GM12878 (cell line): Measurements from ENCODE around the gene ADAMTS1. TPM values are rescaled to one million over a fixed set of nuclear protein-coding genes. Genes with fewer than 3 reads are reported as not detected.

ENCODE experiments used
- ATAC-seq: fragments of 200-7000 bp; cut with Tn5 transposase; 3 replicates; pipeline ENCODE4 v1.9.1; 2020; ENCODE audit warnings: mild to moderate bottlenecking, moderate library complexity
- BruUV-seq: library from RNA; stranded (reverse); fragments of 400-500 nt; replicated peaks from 2 replicates; lab custom pipeline; 2021; lab: Mats Ljungman, UMichigan
- CTCF ChIA-PET: fragments of 300-600 bp; sonication (Branson Sonifier 250); formaldehyde crosslinking; extraction: SDS; loops from one replicate; lab custom pipeline; 2021; ENCODE audit warnings: inconsistent platforms; lab: Yijun Ruan, JAX
- POLR2A ChIA-PET: fragments of 350-600 bp; formaldehyde crosslinking; extraction: SDS; loops from one replicate; lab custom pipeline; 2021; ENCODE audit warnings: inconsistent platforms; lab: Charles Lee
- RAD21 ChIA-PET: fragments of 300-600 bp; sonication (Branson Sonifier 250); formaldehyde crosslinking; loops from one replicate; lab custom pipeline; 2023; ENCODE audit warnings: antibody characterized with exemption; ENCODE audit not compliant: unreplicated experiment; lab: Charles Lee
- SMC1A ChIA-PET: fragments of 300-600 bp; sonication (Branson Sonifier 250); formaldehyde crosslinking; loops from one replicate; lab custom pipeline; 2023; ENCODE audit not compliant: unreplicated experiment, uncharacterized antibody; lab: Charles Lee
- DNase-seq: peaks from one replicate; pipeline ENCODE4 v3.0.0-alpha.2; 2011; ENCODE audit warnings: low read depth, low spot score
- FAIRE-seq: peaks from 3 replicates; lab custom pipeline; 2011; peaks lifted over from hg19 to GRCh38; lab: Jason Lieb, UNC
- H2AFZ ChIP-seq: 2 replicates; pipeline ENCODE4 v1.6.0; 2011; ENCODE audit warnings: low read depth, low read length, control low read depth; ENCODE audit not compliant: control insufficient read depth
- H3K27ac ChIP-seq: 2 replicates; pipeline ENCODE4 v1.5.1; 2011; ENCODE audit warnings: control low read depth; ENCODE audit not compliant: control insufficient read depth, insufficient read depth
- H3K27me3 ChIP-seq, 2 experiments: replicated peaks in 1 of 2; 2 replicates each; pipeline versions ENCODE4 v1.6.0 to v1.6.1; 2011; ENCODE audit warnings: low read length in 1 of 2; ENCODE audit not compliant: control insufficient read depth in 2 of 2, insufficient read depth in 2 of 2
- H3K36me3 ChIP-seq, 2 experiments: 2 replicates each; pipeline ENCODE4 v1.5.1; 2011; ENCODE audit warnings: low read length in 1 of 2; ENCODE audit not compliant: control insufficient read depth in 2 of 2, insufficient read depth in 2 of 2
- H3K4me1 ChIP-seq: 2 replicates; pipeline ENCODE4 v1.6.1; 2011; ENCODE audit warnings: mild to moderate bottlenecking, low read length, moderate library complexity, mixed read lengths; ENCODE audit not compliant: control insufficient read depth, insufficient read depth
- H3K4me2 ChIP-seq: 2 replicates; pipeline ENCODE4 v1.6.0; 2011; ENCODE audit warnings: control low read depth; ENCODE audit not compliant: control insufficient read depth, insufficient read depth
- H3K4me3 ChIP-seq: fragments of 200-600 bp; sonication (generic); 2 replicates; pipeline ENCODE4 v1.5.1; 2016
- H3K79me2 ChIP-seq: 2 replicates; pipeline ENCODE4 v1.6.0; 2011; ENCODE audit warnings: low read length; ENCODE audit not compliant: control insufficient read depth, insufficient read depth
- H3K9ac ChIP-seq: 2 replicates; pipeline ENCODE4 v1.8.0; 2011; ENCODE audit warnings: low read length, control low read depth, mixed read lengths; ENCODE audit not compliant: control insufficient read depth, insufficient read depth
- H3K9me3 ChIP-seq: replicated peaks from 3 replicates; pipeline ENCODE4 v1.5.1; 2011; ENCODE audit warnings: mild to moderate bottlenecking, low read length; ENCODE audit not compliant: control insufficient read depth, insufficient read depth
- H4K20me1 ChIP-seq: 2 replicates; pipeline ENCODE4 v1.6.0; 2011; ENCODE audit not compliant: control insufficient read depth, insufficient read depth
- ATF7 ChIP-seq: fragments of 450-650 bp; IDR thresholded peaks from 2 replicates; pipeline ENCODE4 v1.6.1; 2016; ENCODE audit warnings: low read depth, mild to moderate bottlenecking
- BMI1 ChIP-seq: fragments of 450-650 bp; IDR thresholded peaks from 2 replicates; pipeline ENCODE4 v1.6.1; 2016; ENCODE audit warnings: mild to moderate bottlenecking, moderate library complexity, borderline replicate concordance
- CBX5 ChIP-seq: sonication (generic); IDR thresholded peaks from 2 replicates; pipeline ENCODE4 v1.6.1; 2016; ENCODE audit warnings: low read depth, moderate library complexity, mild to moderate bottlenecking, inconsistent platforms
- CREM ChIP-seq: IDR thresholded peaks from 2 replicates; pipeline ENCODE4 v1.6.1; 2014; ENCODE audit warnings: antibody characterized with exemption, low read depth
- NFXL1 ChIP-seq: fragments of 450-650 bp; IDR thresholded peaks from 2 replicates; pipeline ENCODE4 v1.6.1; 2017; ENCODE audit warnings: antibody characterized with exemption, mild to moderate bottlenecking, borderline replicate concordance
- RCOR1 ChIP-seq: conservative IDR thresholded peaks from 2 replicates; pipeline ENCODE4 v1.6.1; 2012; ENCODE audit warnings: low read depth, low read length, improper control_type of control experiment
- SPI1 ChIP-seq: IDR thresholded peaks from 2 replicates; pipeline ENCODE4 v1.6.1; 2011; ENCODE audit warnings: low read depth, mild to moderate bottlenecking, low read length, moderate library complexity, borderline replicate concordance; ENCODE audit not compliant: insufficient read depth
- SRF ChIP-seq, 2 experiments: IDR thresholded peaks; 2 replicates each; pipeline ENCODE4 v1.6.1; 2011; ENCODE audit warnings: low read depth in 2 of 2, low read length in 2 of 2, mild to moderate bottlenecking in 1 of 2, moderate library complexity in 1 of 2
- TAF1 ChIP-seq: IDR thresholded peaks from 2 replicates; pipeline ENCODE4 v1.6.1; 2011; ENCODE audit warnings: mild to moderate bottlenecking, low read depth, low read length, borderline replicate concordance
- TBL1XR1 ChIP-seq: IDR thresholded peaks from 2 replicates; pipeline ENCODE4 v1.6.1; 2012; ENCODE audit warnings: low read depth, low read length, improper control_type of control experiment
- WGBS: methylation state at CpG from one replicate; pipeline ENCODE4 v1.1.6; 2016; ENCODE audit warnings: low lambda C conversion rate; ENCODE audit not compliant: insufficient replicate concordance, insufficient coverage; ENCODE audit errors: missing lambda C conversion rate; 5-methylcytosine and 5-hydroxymethylcytosine counted together
- in situ Hi-C: fragments of 300-500 bp; cut with MboI; formaldehyde crosslinking; loops from 9 replicates; pipeline ENCODE4 v1.14.3; 2018; ENCODE audit warnings: mixed read lengths
- intact Hi-C: fragments of 100-400 bp; cut with micrococcal nuclease; formaldehyde crosslinking; loops from one replicate; pipeline ENCODE4 v1.14.2; 2022; ENCODE audit not compliant: unreplicated experiment
- polyA plus RNA-seq, 11 experiments: library from polyadenylated mRNA; depleted of rRNA in 4 of 11; unstranded in 6 of 11; stranded (reverse) in 5 of 11; fragments of >200 nt; fragmentation: Nextera tagmentation in 4 of 11; fragmentation: Illumina TruSeq in 1 of 11; extraction: Ambion mirVana in 4 of 11; extraction: Trizol in 1 of 11; gene quantifications; 1 replicate in 1 of 11; 2 replicates in 10 of 11; pipeline versions ENCODE4 v1.2.1 to v1.2.3, GENCODE V29; 2011 to 2016; ENCODE audit warnings: inconsistent platforms in 2 of 11, missing spikeins in 2 of 11, low read depth in 1 of 11
- total RNA-seq, 4 experiments: library from RNA; depleted of rRNA in 3 of 4; stranded (reverse); fragments of >200 nt in 3 of 4; fragmentation: Illumina TruSeq in 1 of 4; extraction: Trizol in 1 of 4; gene quantifications; 2 replicates each; pipeline versions ENCODE4 v1.2.1 to v1.2.3, GENCODE V29; 2013 to 2021
- TF ChIP-seq, protein P1 (sequence below): fragments of 450-650 bp; IDR thresholded peaks from 2 replicates; pipeline ENCODE4 v1.6.1; 2017; ENCODE audit warnings: borderline replicate concordance
- TF ChIP-seq, protein P2 (sequence below): fragments of 450-650 bp; IDR thresholded peaks from 2 replicates; pipeline ENCODE4 v1.6.1; 2017; ENCODE audit warnings: mild to moderate bottlenecking, moderate library complexity
- TF ChIP-seq, protein P3 (sequence below): IDR thresholded peaks from 2 replicates; pipeline ENCODE4 v1.6.1; 2012; ENCODE audit warnings: low read depth, low read length, improper control_type of control experiment
- TF ChIP-seq, protein P4 (sequence below): IDR thresholded peaks from 2 replicates; pipeline ENCODE4 v1.6.1; 2012; ENCODE audit warnings: low read depth, low read length, improper control_type of control experiment

The ADAMTS1 gene
- total and polyA plus RNA-seq, 10 of the 15 experiments (the other 5 are each of a cell fraction or from before 2014, with no cell fraction given), result 0.06 to 0.21 (median 0.08) TPM; not detected in 6

DNA sequence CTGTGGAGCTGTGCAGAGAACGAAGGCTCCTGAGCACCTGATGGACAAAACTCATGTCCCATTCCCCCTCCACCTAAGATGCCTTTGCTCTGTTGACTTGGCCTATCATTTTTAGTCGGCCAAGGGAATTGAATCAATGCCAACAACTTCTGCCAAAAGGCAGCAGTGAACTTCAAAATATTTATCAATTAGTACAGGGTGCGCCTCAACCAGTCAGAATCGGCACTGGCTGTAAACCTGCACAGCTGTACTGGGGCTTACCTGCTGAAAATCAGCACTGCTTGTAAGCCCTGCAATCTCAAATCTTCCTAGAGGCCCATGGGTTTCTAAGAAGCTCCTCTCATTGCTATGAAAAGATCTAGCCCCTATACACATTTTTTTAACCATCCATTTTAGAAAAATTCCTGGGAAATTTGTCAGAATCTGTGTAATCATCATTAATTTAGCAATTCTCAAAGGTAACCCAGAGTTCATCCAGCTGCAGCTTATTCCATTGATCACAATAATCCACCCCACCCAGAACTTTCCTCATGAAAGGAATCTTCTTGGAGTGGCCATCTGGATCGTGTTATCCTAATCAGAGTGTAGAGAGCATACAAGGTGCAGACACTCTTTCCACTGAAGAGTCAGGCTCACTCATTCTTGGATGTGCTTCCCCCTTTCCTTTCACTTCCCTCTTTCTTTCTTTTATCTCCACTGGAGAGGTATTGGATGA lies 40.2 kb downstream of the ADAMTS1 start:
- Histone ChIP-seq H3K27ac (no peak overlapping the region), H2AFZ (no peak overlapping the region), H3K9ac (no peak overlapping the region), H3K4me1 (no peaks in the 10 kb centered on the region), H3K4me2 (no peak overlapping the region), H3K79me2 (no peaks in the 10 kb centered on the region), H4K20me1 (no peaks in the 10 kb centered on the region), H3K4me3 (no peak overlapping the region), H3K9me3 (no peaks in the 10 kb centered on the region), H3K27me3 (no peaks in the 10 kb centered on the region), H3K36me3 (no peaks in the 10 kb centered on the region)
- ChIA-PET SMC1A (no interaction called here), CTCF (no interaction called here), RAD21 (no interaction called here), POLR2A (no interaction called here)
- in situ Hi-C loops (no loop called here), intact Hi-C loops (no loop called here)
- FAIRE-seq, result no peak
- 26% methylated on average over 5 of the region's 5 CpGs for WGBS
- BruUV-seq, result no TSS peak
- DNase-seq, result no peak
- ATAC-seq, result no peak
- TF ChIP-seq, protein P1, sequence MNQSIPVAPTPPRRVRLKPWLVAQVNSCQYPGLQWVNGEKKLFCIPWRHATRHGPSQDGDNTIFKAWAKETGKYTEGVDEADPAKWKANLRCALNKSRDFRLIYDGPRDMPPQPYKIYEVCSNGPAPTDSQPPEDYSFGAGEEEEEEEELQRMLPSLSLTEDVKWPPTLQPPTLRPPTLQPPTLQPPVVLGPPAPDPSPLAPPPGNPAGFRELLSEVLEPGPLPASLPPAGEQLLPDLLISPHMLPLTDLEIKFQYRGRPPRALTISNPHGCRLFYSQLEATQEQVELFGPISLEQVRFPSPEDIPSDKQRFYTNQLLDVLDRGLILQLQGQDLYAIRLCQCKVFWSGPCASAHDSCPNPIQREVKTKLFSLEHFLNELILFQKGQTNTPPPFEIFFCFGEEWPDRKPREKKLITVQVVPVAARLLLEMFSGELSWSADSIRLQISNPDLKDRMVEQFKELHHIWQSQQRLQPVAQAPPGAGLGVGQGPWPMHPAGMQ, result no peak
- TF ChIP-seq, protein P2, sequence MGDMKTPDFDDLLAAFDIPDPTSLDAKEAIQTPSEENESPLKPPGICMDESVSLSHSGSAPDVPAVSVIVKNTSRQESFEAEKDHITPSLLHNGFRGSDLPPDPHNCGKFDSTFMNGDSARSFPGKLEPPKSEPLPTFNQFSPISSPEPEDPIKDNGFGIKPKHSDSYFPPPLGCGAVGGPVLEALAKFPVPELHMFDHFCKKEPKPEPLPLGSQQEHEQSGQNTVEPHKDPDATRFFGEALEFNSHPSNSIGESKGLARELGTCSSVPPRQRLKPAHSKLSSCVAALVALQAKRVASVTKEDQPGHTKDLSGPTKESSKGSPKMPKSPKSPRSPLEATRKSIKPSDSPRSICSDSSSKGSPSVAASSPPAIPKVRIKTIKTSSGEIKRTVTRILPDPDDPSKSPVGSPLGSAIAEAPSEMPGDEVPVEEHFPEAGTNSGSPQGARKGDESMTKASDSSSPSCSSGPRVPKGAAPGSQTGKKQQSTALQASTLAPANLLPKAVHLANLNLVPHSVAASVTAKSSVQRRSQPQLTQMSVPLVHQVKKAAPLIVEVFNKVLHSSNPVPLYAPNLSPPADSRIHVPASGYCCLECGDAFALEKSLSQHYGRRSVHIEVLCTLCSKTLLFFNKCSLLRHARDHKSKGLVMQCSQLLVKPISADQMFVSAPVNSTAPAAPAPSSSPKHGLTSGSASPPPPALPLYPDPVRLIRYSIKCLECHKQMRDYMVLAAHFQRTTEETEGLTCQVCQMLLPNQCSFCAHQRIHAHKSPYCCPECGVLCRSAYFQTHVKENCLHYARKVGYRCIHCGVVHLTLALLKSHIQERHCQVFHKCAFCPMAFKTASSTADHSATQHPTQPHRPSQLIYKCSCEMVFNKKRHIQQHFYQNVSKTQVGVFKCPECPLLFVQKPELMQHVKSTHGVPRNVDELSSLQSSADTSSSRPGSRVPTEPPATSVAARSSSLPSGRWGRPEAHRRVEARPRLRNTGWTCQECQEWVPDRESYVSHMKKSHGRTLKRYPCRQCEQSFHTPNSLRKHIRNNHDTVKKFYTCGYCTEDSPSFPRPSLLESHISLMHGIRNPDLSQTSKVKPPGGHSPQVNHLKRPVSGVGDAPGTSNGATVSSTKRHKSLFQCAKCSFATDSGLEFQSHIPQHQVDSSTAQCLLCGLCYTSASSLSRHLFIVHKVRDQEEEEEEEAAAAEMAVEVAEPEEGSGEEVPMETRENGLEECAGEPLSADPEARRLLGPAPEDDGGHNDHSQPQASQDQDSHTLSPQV, result no peak
- TF ChIP-seq SPI1, result no peak
- no peak for TF ChIP-seq TBL1XR1
- no peak for TF ChIP-seq NFXL1
- no peak for TF ChIP-seq BMI1
- no peak for TF ChIP-seq ATF7
- TF ChIP-seq CREM, result no peak
- no peak for TF ChIP-seq TAF1
- no peak for TF ChIP-seq RCOR1
- TF ChIP-seq, protein P3, sequence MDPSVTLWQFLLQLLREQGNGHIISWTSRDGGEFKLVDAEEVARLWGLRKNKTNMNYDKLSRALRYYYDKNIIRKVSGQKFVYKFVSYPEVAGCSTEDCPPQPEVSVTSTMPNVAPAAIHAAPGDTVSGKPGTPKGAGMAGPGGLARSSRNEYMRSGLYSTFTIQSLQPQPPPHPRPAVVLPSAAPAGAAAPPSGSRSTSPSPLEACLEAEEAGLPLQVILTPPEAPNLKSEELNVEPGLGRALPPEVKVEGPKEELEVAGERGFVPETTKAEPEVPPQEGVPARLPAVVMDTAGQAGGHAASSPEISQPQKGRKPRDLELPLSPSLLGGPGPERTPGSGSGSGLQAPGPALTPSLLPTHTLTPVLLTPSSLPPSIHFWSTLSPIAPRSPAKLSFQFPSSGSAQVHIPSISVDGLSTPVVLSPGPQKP, result no peak
- TF ChIP-seq, protein P4, sequence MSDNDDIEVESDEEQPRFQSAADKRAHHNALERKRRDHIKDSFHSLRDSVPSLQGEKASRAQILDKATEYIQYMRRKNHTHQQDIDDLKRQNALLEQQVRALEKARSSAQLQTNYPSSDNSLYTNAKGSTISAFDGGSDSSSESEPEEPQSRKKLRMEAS, result no peak
- TF ChIP-seq SRF (IDR thresholded peaks at IDR 0.05; ENCODE audit: low read depth in 2 of 2, low read length in 2 of 2), result no peak
- TF ChIP-seq CBX5, result no peak
